ENCODE data around the gene MS4A3. TPM values are rescaled to one million over a fixed set of nuclear protein-coding genes. Genes with fewer than 3 reads are reported as not detected.

MS4A3 gene
- total RNA-seq, 1 donor from 2014 or later = not detected

- H3K4me1 ChIP-seq = no peaks in the 10 kb centered on the region
- no peaks in the 10 kb centered on the region for H3K27me3 ChIP-seq
- no peak overlapping the region for H3K27ac ChIP-seq
- ATAC-seq = peak; percentile 78
- no peak for DNase-seq
- no peaks in the 10 kb centered on the region for H3K36me3 ChIP-seq
- TF ChIP-seq, protein P1, sequence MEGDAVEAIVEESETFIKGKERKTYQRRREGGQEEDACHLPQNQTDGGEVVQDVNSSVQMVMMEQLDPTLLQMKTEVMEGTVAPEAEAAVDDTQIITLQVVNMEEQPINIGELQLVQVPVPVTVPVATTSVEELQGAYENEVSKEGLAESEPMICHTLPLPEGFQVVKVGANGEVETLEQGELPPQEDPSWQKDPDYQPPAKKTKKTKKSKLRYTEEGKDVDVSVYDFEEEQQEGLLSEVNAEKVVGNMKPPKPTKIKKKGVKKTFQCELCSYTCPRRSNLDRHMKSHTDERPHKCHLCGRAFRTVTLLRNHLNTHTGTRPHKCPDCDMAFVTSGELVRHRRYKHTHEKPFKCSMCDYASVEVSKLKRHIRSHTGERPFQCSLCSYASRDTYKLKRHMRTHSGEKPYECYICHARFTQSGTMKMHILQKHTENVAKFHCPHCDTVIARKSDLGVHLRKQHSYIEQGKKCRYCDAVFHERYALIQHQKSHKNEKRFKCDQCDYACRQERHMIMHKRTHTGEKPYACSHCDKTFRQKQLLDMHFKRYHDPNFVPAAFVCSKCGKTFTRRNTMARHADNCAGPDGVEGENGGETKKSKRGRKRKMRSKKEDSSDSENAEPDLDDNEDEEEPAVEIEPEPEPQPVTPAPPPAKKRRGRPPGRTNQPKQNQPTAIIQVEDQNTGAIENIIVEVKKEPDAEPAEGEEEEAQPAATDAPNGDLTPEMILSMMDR (IDR thresholded peaks at IDR 0.05) = no peak
- intact Hi-C loops (cut with DNase I) = no loop called here
- no peaks in the 10 kb centered on the region for H3K9me3 ChIP-seq
- no peak overlapping the region for H3K4me3 ChIP-seq
Measured at GRCh38 chr11:60119710-60120109, 63.2 kb downstream of the MS4A3 start.

Other genes with a start within 250 kb of the MS4A3 start
- 30.1 TPM for gene MRPL16, start 245.9 kb upstream of the MS4A3 start, total RNA-seq
- not detected for gene CBLIF, start 211.2 kb upstream of the MS4A3 start, total RNA-seq
- not detected for gene TCN1, start 190.2 kb upstream of the MS4A3 start, total RNA-seq
- gene OOSP3, start 177.9 kb upstream of the MS4A3 start, total RNA-seq = not detected
- gene OOSP1, start 118.2 kb upstream of the MS4A3 start, total RNA-seq = not detected
- gene OOSP4A, start 92.6 kb upstream of the MS4A3 start, total RNA-seq = not detected
- not detected for gene OOSP4B, start 39.5 kb upstream of the MS4A3 start, total RNA-seq
- not detected for gene OOSP2, start 16.3 kb upstream of the MS4A3 start, total RNA-seq
- 20.6 TPM for gene MS4A2, start 32.0 kb downstream of the MS4A3 start, total RNA-seq
- gene MS4A6A, start 126.4 kb downstream of the MS4A3 start, total RNA-seq = 112 TPM
- gene MS4A4E, start 186.5 kb downstream of the MS4A3 start, total RNA-seq = 3.0 TPM
- gene MS4A4A, start 224.0 kb downstream of the MS4A3 start, total RNA-seq = 53.9 TPM